Measurements from ENCODE around the gene MPV17L. TPM values are rescaled to one million over a fixed set of nuclear protein-coding genes. Genes with fewer than 3 reads are reported as not detected.
"Not testable (repeated sequence)": the region's sequence is repeated elsewhere in the genome, so short reads cannot be mapped to it uniquely, and the experiment has no call there.

MPV17L gene
- total RNA-seq, 1 experiment from 2014 or later: 0.29 TPM

DNA sequence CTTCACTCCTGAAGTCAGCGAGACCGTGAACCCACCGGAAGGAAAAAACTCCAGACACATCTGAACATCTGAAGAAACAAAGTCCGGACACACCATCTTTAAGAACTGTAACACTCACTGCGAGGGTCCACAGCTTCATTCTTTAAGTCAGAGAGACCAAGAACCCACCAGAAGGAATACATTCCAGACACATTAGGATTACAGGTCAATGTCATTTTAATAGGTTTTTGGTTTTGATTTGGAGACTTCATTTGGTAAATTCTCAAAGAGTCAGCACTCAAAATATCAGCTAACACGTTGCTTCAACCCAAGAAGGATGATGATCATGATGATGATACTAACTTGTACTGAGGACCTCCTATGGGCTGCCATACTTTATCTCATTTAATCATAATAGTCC lies 31.2 kb downstream of the MPV17L start:
- no peak overlapping the region for H3K27ac ChIP-seq
- H3K27me3 ChIP-seq (replicated peaks): no peaks in the 10 kb centered on the region
- H3K36me3 ChIP-seq: no peaks in the 10 kb centered on the region
- no peak for DNase-seq (ENCODE audit: low read depth in 1 of 2, low spot score in 2 of 2)
- peaks cover 11% of the 10 kb centered on the region; the same call in 1 of the 2 replicates for H3K4me1 ChIP-seq (replicated peaks)
- H3K9me3 ChIP-seq (replicated peaks): no peaks in the 10 kb centered on the region
- H3K4me3 ChIP-seq: no peak overlapping the region

GRCh38 chr16:15427648-15428239 lies 32.2 kb downstream of the MPV17L start:
- Histone ChIP-seq H3K27ac (no peak overlapping the region), H3K27me3 (replicated peaks) (no peaks in the 10 kb centered on the region), H3K4me3 (no peak overlapping the region), H3K9me3 (replicated peaks) (no peaks in the 10 kb centered on the region), H3K4me1 (replicated peaks) (peaks cover 11% of the 10 kb centered on the region; the same call in 1 of the 2 replicates), H3K36me3 (no peaks in the 10 kb centered on the region)
- DNase-seq (ENCODE audit: low read depth in 1 of 2, low spot score in 2 of 2): peak; percentile 61 to 67

DNA sequence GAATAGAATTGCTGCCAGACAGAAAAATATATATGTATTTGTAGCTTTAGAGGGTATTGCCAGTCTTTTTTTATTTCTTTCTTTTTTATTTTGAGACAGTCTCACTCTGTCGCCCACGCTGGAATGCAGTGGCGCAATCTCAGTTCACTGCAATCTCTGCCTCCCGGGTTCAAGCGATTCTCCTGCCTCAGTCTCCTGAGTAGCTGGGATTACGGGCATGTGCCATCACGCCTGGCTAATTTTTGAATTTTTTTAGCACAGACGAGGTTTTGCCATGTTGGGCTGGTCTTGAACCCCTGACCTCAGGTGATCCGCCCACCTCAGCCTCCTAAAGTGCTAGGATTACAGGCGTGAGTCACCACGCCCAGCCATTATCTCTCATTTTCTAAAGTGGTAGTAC lies 35.3 kb downstream of the MPV17L start:
- not testable (repeated sequence) for H3K27ac ChIP-seq; H3K36me3 ChIP-seq; H3K27me3 ChIP-seq (replicated peaks); H3K9me3 ChIP-seq (replicated peaks); H3K4me3 ChIP-seq; DNase-seq (ENCODE audit: low read depth in 1 of 2, low spot score in 2 of 2)
- peaks cover 16% of the 10 kb centered on the region for H3K4me1 ChIP-seq (replicated peaks)

DNA sequence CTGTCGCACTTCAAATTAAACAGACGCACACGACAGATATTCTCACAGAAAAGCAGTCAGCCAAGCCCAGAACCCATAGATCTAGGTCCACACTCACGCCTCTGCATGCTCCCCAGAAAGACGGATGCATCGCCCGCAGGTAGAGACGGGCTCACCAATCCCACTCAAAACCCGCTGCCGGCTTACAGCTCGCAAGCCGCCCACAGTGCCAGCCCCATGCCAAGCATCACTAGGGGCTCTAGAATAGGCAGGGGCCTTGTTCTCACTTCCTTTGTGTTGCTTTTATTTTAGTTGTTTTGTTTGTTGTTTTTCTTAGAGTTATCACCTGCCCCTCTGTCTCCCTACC lies 38.5 kb downstream of the MPV17L start:
- Histone ChIP-seq H3K27ac (no peak overlapping the region), H3K36me3 (no peaks in the 10 kb centered on the region), H3K4me1 (replicated peaks) (peaks cover 9% of the 10 kb centered on the region), H3K9me3 (replicated peaks) (no peaks in the 10 kb centered on the region), H3K4me3 (peak overlapping the region; percentile 80), H3K27me3 (replicated peaks) (no peaks in the 10 kb centered on the region)
- DNase-seq (ENCODE audit: low read depth in 1 of 2, low spot score in 2 of 2): no peak

DNA sequence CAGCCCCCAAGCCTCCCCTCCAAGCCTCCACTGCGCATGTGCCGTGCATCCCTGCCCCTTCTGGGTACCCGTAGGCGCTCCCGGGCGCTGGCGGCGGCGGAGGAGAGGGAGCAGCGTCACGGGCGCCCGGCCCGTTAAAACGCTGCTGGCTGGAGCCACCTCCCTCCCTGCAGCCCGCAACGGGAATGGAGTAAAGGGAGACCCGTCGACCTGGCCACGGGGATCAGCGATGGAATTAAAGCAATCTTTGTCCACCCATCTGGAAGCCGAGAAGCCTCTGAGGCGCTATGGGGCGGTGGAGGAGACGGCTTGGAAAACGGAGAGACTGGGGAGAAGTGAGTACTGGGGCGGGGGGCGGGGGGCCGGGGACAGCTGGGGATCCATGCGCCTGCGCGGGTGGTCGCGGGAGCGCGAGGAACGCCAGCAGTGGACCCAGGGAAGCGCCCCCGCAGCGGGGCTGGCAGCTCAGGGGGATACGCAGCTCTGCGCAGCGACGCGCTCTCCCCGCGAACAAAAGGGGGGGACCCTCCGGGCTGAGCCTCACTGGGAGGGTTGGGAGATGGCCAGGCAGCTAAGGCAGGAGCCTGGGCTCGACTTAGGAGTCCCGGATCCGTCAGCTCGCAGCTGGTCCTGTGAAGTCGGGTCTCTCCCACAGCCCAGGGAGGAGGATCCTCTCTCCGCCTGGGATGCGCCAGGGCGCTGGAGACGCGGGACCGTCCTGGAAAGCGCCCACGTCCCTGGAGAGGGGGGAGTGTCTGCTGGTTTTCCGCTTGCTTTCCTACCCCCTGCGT lies 39.1 kb downstream of the MPV17L start, which contains the start of gene BMERB1:
TSS of gene BMERB1 (plus strand) at position 164 of the 791 bp plus-strand sequence. CDS start at position 230, 66 bp downstream.
- DNase-seq (ENCODE audit: low read depth in 1 of 2, low spot score in 2 of 2): peak; percentile 70 to 85
- peak within 1 kb of the TSS; percentile 80 for H3K4me3 ChIP-seq

DNA sequence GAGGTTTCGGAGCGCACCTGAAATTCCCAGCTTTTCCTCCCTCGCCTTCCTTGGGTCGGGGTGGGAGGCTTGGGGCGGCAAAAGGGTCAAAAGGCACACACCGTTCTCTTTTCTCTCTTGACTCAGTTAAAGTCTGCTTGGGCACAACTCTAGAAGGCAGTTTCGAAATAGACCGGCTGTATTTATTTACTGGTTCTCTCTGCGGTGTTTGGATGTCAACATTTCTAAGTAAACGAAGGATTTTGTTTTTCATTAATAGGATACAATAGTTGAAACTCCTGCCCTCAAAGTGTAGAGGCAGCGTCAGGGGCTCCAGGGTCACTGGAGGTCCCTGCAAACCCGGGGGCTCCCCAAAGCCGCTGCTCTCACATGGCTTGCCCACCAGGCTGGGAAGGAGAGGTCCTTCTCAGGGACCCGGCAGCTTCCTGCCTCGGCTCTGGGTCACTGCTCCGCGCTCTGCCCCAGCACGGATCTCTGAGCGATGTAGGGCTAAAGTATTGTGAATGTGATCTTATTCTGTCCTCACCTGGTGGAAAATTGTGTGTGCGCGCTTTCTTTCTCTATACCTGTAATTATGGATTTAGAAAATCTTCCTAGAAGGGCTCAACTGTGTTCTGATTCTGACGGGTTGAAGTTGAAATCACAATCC lies 39.8 kb downstream of the MPV17L start:
- Histone ChIP-seq H3K4me1 (replicated peaks) (peaks cover 22% of the 10 kb centered on the region), H3K27me3 (replicated peaks) (no peaks in the 10 kb centered on the region), H3K9me3 (replicated peaks) (no peaks in the 10 kb centered on the region), H3K4me3 (peak overlapping the region; percentile 80), H3K27ac (no peak overlapping the region), H3K36me3 (no peaks in the 10 kb centered on the region)
- DNase-seq (ENCODE audit: low read depth in 1 of 2, low spot score in 2 of 2): peak in 1 of 2 experiments; percentile 15

More for the DNA sequence above, 39.1 kb downstream of the MPV17L start, which contains the start of gene BMERB1:
- H3K27me3 ChIP-seq (replicated peaks): no peaks in the 10 kb centered on the region
- H3K4me1 ChIP-seq (replicated peaks): peaks cover 14% of the 10 kb centered on the region
- no peaks in the 10 kb centered on the region for H3K9me3 ChIP-seq (replicated peaks)
- H3K27ac ChIP-seq: no peak within 1 kb of the TSS
- no peaks in the 10 kb centered on the region for H3K36me3 ChIP-seq

- H3K9me3 ChIP-seq (replicated peaks): no peaks in the 10 kb centered on the region
- no peak for DNase-seq (ENCODE audit: low read depth in 1 of 2, low spot score in 2 of 2)
- H3K36me3 ChIP-seq: no peaks in the 10 kb centered on the region
- H3K27ac ChIP-seq: no peak overlapping the region
- no peak overlapping the region for H3K4me3 ChIP-seq
- H3K27me3 ChIP-seq (replicated peaks): no peaks in the 10 kb centered on the region
- peaks cover 38% of the 10 kb centered on the region for H3K4me1 ChIP-seq (replicated peaks)
Measured at GRCh38 chr16:15439102-15439501, 43.5 kb downstream of the MPV17L start.

DNA sequence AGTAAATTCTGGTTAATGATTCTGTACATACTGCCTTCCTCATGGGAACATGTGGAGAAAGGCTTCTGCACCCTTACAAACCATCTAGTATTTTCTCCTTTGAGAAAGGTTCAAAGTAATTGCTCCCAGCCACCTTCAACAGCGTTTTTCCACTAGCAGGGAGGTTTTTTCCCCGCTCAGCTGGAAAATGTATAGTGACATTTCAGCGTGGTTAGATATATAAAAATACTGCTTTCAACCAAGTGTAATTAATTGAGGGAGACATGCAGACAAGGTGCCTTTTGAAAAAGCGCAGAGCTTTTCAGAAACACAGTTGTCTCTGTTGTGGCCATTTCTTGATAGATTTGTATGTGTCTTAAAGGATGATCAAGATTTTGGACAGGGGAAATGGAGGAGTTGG lies 44.0 kb downstream of the MPV17L start:
- no peak for DNase-seq (ENCODE audit: low read depth in 1 of 2, low spot score in 2 of 2)
- Histone ChIP-seq H3K36me3 (no peaks in the 10 kb centered on the region), H3K4me3 (no peak overlapping the region), H3K4me1 (replicated peaks) (peaks cover 38% of the 10 kb centered on the region), H3K27me3 (replicated peaks) (no peaks in the 10 kb centered on the region), H3K27ac (peak overlapping the region; percentile 57), H3K9me3 (replicated peaks) (no peaks in the 10 kb centered on the region)

DNA sequence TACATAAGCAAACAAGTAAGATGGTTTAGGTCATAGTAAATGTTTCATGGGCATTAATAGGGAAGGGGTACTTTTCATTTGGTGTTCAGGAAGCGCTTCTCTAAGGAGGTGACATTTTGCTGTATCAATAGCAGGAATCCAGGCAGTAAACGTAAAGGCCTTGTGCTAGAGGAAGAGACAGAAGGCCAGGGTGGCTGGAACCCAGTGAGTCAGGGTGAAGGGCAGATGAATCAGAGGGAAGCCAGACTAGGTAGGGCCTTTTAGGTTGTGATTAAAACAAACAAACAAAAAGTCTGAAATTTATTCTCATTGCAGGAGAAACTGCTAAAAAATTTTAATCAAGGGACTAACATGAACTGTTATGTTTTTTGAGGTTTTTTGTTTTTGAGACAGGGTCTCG lies 45.3 kb downstream of the MPV17L start:
- Histone ChIP-seq H3K4me1 (replicated peaks) (peaks cover 30% of the 10 kb centered on the region), H3K4me3 (no peak overlapping the region), H3K9me3 (replicated peaks) (no peaks in the 10 kb centered on the region), H3K36me3 (0 out of 2 replicates have a peak, but pooled peaks cover 5% of the 10 kb centered on the region), H3K27me3 (replicated peaks) (no peaks in the 10 kb centered on the region), H3K27ac (peak overlapping the region; percentile 66)
- peak; percentile 74 to 78 for DNase-seq (ENCODE audit: low read depth in 1 of 2, low spot score in 2 of 2)

GRCh38 chr16:15442140-15442539 lies 46.6 kb downstream of the MPV17L start:
- H3K36me3 ChIP-seq; H3K27ac ChIP-seq; H3K9me3 ChIP-seq (replicated peaks); H3K27me3 ChIP-seq (replicated peaks); DNase-seq (ENCODE audit: low read depth in 1 of 2, low spot score in 2 of 2); H3K4me3 ChIP-seq: not testable (repeated sequence)
- H3K4me1 ChIP-seq (replicated peaks): peaks cover 29% of the 10 kb centered on the region

DNA sequence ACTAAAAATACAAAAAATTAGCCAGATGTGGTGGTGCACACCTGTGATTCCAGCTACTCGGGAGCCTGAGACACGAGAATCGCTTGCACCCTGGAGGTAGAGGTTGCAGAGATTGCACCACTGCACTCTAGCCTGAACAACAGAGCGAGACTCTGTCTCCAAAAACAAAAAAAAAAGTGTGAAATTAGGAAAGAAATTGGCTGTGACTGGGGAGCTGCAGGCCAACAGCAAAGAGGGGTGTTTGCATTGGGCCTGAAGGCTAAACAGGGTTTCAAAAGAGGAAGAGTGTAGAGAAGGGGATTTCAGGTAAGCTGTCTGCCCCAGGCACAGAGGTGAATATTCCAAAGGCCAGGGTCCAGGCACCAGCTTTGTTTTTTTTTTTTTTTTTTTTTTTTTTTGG lies 48.2 kb downstream of the MPV17L start:
- Histone ChIP-seq H3K36me3 (0 out of 2 replicates have a peak, but pooled peaks cover 5% of the 10 kb centered on the region), H3K27me3 (replicated peaks) (no peaks in the 10 kb centered on the region), H3K4me3 (no peak overlapping the region), H3K4me1 (replicated peaks) (peaks cover 29% of the 10 kb centered on the region), H3K9me3 (replicated peaks) (no peaks in the 10 kb centered on the region), H3K27ac (no peak overlapping the region)
- no peak for DNase-seq (ENCODE audit: low read depth in 1 of 2, low spot score in 2 of 2)

DNA sequence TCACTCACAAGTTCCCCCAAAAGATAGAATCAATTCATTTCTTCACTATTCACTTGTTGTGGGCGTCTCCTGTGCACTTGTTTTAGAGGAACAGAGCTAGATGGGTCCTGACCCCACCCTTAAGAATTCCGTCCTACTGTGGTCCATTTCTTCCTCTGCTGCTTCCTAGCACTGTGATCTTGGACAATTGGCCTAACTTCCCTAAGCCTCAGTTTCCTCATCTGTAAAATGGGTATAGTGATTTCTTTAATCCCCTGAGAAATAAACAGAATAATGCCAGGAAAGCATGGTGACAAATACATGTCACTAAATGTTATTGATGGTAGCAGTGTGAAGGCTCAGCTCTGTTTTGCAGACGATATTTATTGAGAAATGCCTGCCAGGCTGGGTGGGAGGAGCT lies 48.7 kb downstream of the MPV17L start:
- no peaks in the 10 kb centered on the region for H3K9me3 ChIP-seq (replicated peaks)
- H3K27ac ChIP-seq: no peak overlapping the region
- H3K36me3 ChIP-seq: 0 out of 2 replicates have a peak, but pooled peaks cover 5% of the 10 kb centered on the region
- H3K4me3 ChIP-seq: no peak overlapping the region
- no peak for DNase-seq (ENCODE audit: low read depth in 1 of 2, low spot score in 2 of 2)
- peaks cover 27% of the 10 kb centered on the region for H3K4me1 ChIP-seq (replicated peaks)
- H3K27me3 ChIP-seq (replicated peaks): no peaks in the 10 kb centered on the region

GRCh38 chr16:15445450-15445849 lies 49.9 kb downstream of the MPV17L start:
- Histone ChIP-seq H3K4me1 (replicated peaks) (peaks cover 15% of the 10 kb centered on the region), H3K36me3 (0 out of 2 replicates have a peak, but pooled peaks cover 5% of the 10 kb centered on the region), H3K27me3 (replicated peaks) (no peaks in the 10 kb centered on the region), H3K9me3 (replicated peaks) (no peaks in the 10 kb centered on the region), H3K4me3 (no peak overlapping the region), H3K27ac (no peak overlapping the region)
- DNase-seq (ENCODE audit: low read depth in 1 of 2, low spot score in 2 of 2): no peak

DNA sequence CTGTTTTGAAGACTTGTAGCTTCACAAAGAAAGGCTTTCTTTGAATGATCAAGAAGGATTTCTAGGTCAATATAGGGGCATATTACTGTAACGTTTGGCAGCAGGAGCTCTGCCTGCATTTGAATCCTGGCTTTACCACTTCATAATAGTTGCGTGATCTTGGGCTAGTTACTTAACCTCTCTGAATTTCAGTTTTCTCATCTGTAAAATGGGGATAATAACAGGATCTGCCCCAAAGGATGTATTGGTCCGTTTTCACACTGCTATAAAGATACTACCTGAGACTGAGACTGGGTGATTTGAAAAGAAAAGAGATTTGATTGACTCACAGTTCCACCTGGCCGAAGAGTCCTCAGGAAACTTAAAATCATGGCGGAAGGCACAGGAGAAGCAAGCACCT lies 51.3 kb downstream of the MPV17L start:
- Histone ChIP-seq H3K36me3 (0 out of 2 replicates have a peak, but pooled peaks cover 5% of the 10 kb centered on the region), H3K9me3 (replicated peaks) (no peaks in the 10 kb centered on the region), H3K27ac (no peak overlapping the region), H3K4me3 (no peak overlapping the region), H3K27me3 (replicated peaks) (no peaks in the 10 kb centered on the region), H3K4me1 (replicated peaks) (peaks cover under 1% of the 10 kb centered on the region; the same call in 1 of the 2 replicates)
- DNase-seq (ENCODE audit: low read depth in 1 of 2, low spot score in 2 of 2): no peak
